ENCODE results near the gene SBK3.

Gene SBK3

GRCh38 chr19:55530996-55531395 lies 14.3 kb downstream of the SBK3 start:
- no peak overlapping the region for H3K9ac ChIP-seq (ENCODE audit: insufficient read length)
- no peak for TF ChIP-seq FOXP2 (optimal IDR thresholded peaks at IDR 0.05; ENCODE audit: control extremely low read depth, extremely low read length, insufficient read depth)
- DNase-seq (ENCODE audit: low read depth, low spot score): no peak
- H3K36me3 ChIP-seq (ENCODE audit: insufficient read depth, low read length): no peaks in the 10 kb centered on the region
- no peak overlapping the region for H3K4me3 ChIP-seq
- no peaks in the 10 kb centered on the region for H3K9me3 ChIP-seq (ENCODE audit: low read depth, low read length)
- no peak overlapping the region for H3K27ac ChIP-seq

- Histone ChIP-seq H3K9me3 (ENCODE audit: low read depth, low read length) (no peaks in the 10 kb centered on the region), H3K9ac (ENCODE audit: insufficient read length) (no peak overlapping the region), H3K36me3 (ENCODE audit: insufficient read depth, low read length) (no peaks in the 10 kb centered on the region), H3K27ac (no peak overlapping the region), H3K4me3 (no peak overlapping the region)
- no peak for DNase-seq (ENCODE audit: low read depth, low spot score)
- no peak for TF ChIP-seq POLR2AphosphoS5 (IDR thresholded peaks at IDR 0.05; ENCODE audit: borderline replicate concordance, low read depth, low read length)
- no peak for TF ChIP-seq EZH2 (IDR thresholded peaks at IDR 0.05)
- TF ChIP-seq FOXP2 (optimal IDR thresholded peaks at IDR 0.05; ENCODE audit: control extremely low read depth, extremely low read length, insufficient read depth): no peak
Measured at GRCh38 chr19:55529636-55530234, 15.6 kb downstream of the SBK3 start.

DNA sequence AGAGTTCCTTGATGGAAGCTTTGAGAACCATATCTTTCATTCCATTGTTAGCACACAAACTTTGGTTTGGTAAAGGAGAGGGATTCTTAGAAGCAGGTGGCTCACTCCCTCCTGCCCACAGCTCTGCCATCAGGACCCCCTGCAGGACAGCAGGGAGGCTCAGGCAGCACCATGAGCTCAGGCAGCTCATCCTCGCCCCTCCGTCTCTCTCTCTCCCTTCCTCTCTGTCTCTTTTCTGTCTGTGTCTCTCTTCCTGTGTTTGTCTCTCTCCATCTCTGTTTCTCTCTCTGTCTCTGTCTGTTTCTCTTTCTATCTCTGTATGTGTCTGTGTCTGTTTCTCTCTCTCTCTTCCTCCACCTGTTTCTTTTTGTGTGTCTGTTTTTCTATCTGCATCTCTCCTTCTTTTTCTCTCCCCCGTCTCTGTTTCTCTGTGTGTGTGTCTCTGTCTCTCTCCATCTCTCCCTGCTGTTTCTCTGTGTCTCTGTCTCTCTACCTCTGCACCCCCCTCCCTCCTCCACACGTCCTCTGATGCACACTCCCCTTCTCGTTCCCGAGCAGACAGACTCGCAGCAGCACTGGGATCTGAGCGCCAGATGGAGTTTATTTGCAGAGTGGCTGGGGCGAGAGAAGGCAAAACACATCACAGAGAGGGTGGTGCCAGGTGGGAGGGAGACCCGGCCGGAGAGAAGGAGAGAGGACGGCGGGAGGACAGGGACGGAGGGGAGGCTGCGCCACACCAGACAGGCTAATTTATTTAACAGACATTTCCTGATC lies 17.1 kb downstream of the SBK3 start:
- Histone ChIP-seq H3K9ac (ENCODE audit: insufficient read length) (peak overlapping the region; percentile 8), H3K9me3 (ENCODE audit: low read depth, low read length) (no peaks in the 10 kb centered on the region), H3K4me3 (peak overlapping the region; percentile 72), H3K36me3 (ENCODE audit: insufficient read depth, low read length) (no peaks in the 10 kb centered on the region), H3K27ac (peak overlapping the region; percentile 49; the same call in 1 of the 2 replicates)
- no peak for DNase-seq (ENCODE audit: low read depth, low spot score)
- TF ChIP-seq POLR2AphosphoS5 (IDR thresholded peaks at IDR 0.05; ENCODE audit: borderline replicate concordance, low read depth, low read length): no peak
- TF ChIP-seq EZH2 (IDR thresholded peaks at IDR 0.05): no peak
- no peak for TF ChIP-seq FOXP2 (optimal IDR thresholded peaks at IDR 0.05; ENCODE audit: control extremely low read depth, extremely low read length, insufficient read depth)

DNA sequence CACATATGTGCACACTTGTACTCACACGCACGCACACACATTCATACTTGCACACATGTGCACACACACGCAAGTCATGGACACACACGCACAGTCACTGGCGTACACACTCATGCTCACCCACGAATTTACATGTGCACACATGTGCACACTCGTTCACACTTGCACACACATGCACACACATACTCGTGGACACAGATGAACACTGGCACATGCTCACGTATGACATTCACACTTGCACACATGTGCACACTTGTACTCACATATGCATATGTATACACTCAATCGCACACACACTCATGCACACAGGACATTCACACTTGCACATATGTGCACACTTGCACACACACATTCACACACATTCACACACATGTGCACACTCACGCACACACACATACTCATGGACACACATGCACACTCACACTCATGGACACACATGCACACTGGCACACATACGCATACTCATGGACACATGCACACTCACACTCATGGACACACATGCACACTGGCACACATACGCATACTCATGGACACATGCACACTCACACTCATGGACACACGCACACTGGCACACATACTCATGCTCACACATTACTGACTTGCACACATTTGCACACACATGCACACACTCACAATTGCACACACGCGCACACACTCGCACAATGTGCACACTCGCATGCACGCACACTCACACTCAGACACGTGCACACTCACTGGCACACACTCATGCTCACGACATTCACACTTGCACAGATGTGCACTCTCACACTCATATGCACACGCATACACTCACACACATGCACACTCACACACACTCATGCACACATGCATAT lies 17.9 kb downstream of the SBK3 start:
- no peak for DNase-seq (ENCODE audit: low read depth, low spot score)
- H3K36me3 ChIP-seq (ENCODE audit: insufficient read depth, low read length): no peaks in the 10 kb centered on the region
- no peak overlapping the region for H3K27ac ChIP-seq
- H3K4me3 ChIP-seq: no peak overlapping the region
- TF ChIP-seq EZH2 (IDR thresholded peaks at IDR 0.05): no peak
- TF ChIP-seq FOXP2 (optimal IDR thresholded peaks at IDR 0.05; ENCODE audit: control extremely low read depth, extremely low read length, insufficient read depth): no peak
- no peak for TF ChIP-seq POLR2AphosphoS5 (IDR thresholded peaks at IDR 0.05; ENCODE audit: borderline replicate concordance, low read depth, low read length)
- no peak overlapping the region for H3K9ac ChIP-seq (ENCODE audit: insufficient read length)
- no peaks in the 10 kb centered on the region for H3K9me3 ChIP-seq (ENCODE audit: low read depth, low read length)

GRCh38 chr19:55526216-55527196 lies 18.8 kb downstream of the SBK3 start:
- no peak for TF ChIP-seq EZH2 (IDR thresholded peaks at IDR 0.05)
- no peak for TF ChIP-seq FOXP2 (optimal IDR thresholded peaks at IDR 0.05; ENCODE audit: control extremely low read depth, extremely low read length, insufficient read depth)
- TF ChIP-seq POLR2AphosphoS5 (IDR thresholded peaks at IDR 0.05; ENCODE audit: borderline replicate concordance, low read depth, low read length): no peak
- Histone ChIP-seq H3K4me3 (no peak overlapping the region), H3K36me3 (ENCODE audit: insufficient read depth, low read length) (no peaks in the 10 kb centered on the region), H3K27ac (no peak overlapping the region), H3K9me3 (ENCODE audit: low read depth, low read length) (no peaks in the 10 kb centered on the region), H3K9ac (ENCODE audit: insufficient read length) (no peak overlapping the region)
- no peak for DNase-seq (ENCODE audit: low read depth, low spot score)

- H3K27ac ChIP-seq: no peak overlapping the region
- H3K4me3 ChIP-seq: no peak overlapping the region
- H3K9me3 ChIP-seq (ENCODE audit: low read depth, low read length): no peaks in the 10 kb centered on the region
- TF ChIP-seq EZH2 (IDR thresholded peaks at IDR 0.05): no peak
- TF ChIP-seq FOXP2 (optimal IDR thresholded peaks at IDR 0.05; ENCODE audit: control extremely low read depth, extremely low read length, insufficient read depth): no peak
- TF ChIP-seq POLR2AphosphoS5 (IDR thresholded peaks at IDR 0.05; ENCODE audit: borderline replicate concordance, low read depth, low read length): no peak
- no peak overlapping the region for H3K9ac ChIP-seq (ENCODE audit: insufficient read length)
- DNase-seq (ENCODE audit: low read depth, low spot score): no peak
- no peaks in the 10 kb centered on the region for H3K36me3 ChIP-seq (ENCODE audit: insufficient read depth, low read length)
Measured at GRCh38 chr19:55525289-55526101, 19.8 kb downstream of the SBK3 start.

GRCh38 chr19:55520691-55521292 lies 24.6 kb downstream of the SBK3 start:
- no peak overlapping the region for H3K27ac ChIP-seq
- no peak for TF ChIP-seq EZH2 (IDR thresholded peaks at IDR 0.05)
- TF ChIP-seq FOXP2 (optimal IDR thresholded peaks at IDR 0.05; ENCODE audit: control extremely low read depth, extremely low read length, insufficient read depth): no peak
- TF ChIP-seq POLR2AphosphoS5 (IDR thresholded peaks at IDR 0.05; ENCODE audit: borderline replicate concordance, low read depth, low read length): no peak
- no peak overlapping the region for H3K9ac ChIP-seq (ENCODE audit: insufficient read length)
- H3K4me3 ChIP-seq: no peak overlapping the region
- H3K36me3 ChIP-seq (ENCODE audit: insufficient read depth, low read length): no peaks in the 10 kb centered on the region
- H3K9me3 ChIP-seq (ENCODE audit: low read depth, low read length): no peaks in the 10 kb centered on the region
- DNase-seq (ENCODE audit: low read depth, low spot score): no peak

Data from SK-N-MC (cell line).